ENCODE data around the gene CCDC175. TPM values are rescaled to one million over a fixed set of nuclear protein-coding genes. Genes with fewer than 3 reads are reported as not detected.
A peak's percentile ranks its signal among the peaks of the same experiment; 100 is the strongest.

The CCDC175 gene
- total RNA-seq = not detected

DNA sequence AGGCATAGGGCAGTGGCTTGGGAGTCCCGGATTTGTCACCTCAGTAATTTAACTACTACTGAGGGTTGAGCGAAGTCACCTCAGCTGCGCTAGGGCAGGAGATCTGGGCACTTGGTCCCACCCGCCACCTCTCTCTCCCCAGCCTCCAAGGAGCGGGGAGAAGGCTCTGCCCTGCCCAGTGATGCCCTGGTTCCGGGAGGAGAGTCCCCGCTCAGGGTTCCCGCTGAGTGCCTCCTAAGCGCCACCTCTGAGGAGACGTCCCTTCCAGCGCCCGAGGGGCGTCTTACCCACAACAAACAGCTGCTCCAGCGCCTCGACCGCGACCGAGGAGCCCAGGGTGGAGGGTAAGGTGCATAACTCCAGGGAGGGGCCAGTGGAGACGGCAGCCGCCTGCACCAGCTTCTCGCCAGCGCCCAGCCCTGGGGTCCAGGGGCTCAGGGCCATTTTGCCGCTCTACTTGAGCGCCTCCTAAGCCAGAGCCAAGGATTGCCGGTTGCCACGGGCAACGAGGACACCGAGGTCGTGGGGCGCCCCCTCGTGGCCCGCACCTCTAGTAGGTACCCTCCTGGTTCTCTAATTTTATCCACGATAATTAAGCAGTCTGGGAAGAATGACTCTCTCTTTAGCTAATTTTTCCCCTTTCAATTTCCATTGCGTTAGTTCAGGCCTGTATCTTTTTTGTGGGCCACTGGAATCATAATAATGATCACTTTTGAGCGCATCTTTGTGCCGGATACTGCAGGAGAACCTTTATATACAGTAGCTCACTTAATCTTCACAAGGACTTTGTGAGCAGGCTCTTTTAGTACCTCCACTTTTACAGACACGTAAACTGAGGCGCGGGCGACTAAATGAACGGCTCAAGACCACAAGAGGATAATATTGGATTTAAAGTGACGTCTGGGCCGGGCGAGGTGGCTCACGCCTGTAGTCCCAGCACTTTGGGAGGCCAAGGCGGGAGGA, at the start of gene CCDC175:
TSS of gene CCDC175 (minus strand) at position 481 of the 963 bp plus-strand sequence. CDS start at position 444, 37 bp downstream.
- ATAC-seq (peak; percentile 91), DNase-seq (ENCODE audit: low spot score) (peak; percentile 56)

DNA sequence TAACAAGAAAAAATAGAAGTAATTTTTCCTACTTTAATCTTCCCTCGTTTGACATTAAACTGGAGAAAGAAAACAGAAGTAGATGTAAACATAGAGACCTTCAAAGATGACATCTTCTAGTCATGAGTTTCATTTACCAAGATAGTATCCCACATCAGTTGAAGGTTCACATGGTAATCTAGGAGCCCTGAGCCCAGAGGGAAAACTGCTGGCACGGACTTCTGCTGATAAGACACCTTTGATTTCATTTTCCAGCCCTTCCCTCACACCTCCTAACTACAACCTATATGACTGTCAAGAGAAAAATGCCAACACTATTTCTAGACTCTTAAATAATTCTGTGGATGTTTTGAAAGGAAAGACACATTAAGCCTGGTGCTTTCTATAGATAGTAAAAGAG, 46.0 kb upstream of the CCDC175 start:
- no peak for ATAC-seq
- no peak for DNase-seq (ENCODE audit: low spot score)

DNA sequence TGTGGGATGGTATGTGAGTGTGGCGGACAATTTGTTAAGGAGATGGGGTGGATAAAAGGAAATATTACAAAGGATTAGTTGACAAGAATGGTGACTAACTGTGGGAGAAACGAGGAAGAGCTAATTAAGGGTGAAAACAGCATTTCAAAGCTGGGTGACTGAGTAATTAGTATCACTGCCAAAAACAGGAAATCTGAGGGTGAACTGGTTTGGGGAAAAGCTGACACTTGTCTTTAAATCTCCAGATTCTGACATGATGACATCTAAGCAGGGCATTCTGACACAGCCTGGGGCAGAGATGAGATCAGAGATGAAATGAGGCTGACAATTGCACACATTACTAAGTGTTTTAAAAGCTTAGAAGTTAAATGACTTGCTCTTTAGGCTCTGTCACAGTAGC, 42.4 kb upstream of the CCDC175 start:
- ATAC-seq (no peak), DNase-seq (ENCODE audit: low spot score) (no peak)

DNA sequence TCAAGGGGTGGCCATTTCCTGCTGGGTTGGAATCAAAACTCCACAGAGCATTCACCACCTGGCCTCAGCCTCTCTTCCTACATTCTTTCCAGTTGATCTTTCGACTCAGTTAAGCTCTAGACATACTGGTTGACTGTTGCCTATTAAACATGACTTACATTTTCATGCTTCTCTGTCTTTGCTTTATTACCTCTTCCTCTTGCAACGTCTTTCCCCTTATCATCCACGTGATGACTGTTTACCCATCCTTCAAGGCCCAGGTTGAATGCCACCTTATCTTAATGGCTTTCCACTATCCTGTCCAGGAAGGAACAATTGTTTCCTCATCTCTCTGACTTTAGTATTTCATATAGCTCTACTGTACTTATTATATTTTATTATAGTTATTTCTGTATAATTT, 24.4 kb upstream of the CCDC175 start:
- no peak for ATAC-seq
- no peak for DNase-seq (ENCODE audit: low spot score)

DNA sequence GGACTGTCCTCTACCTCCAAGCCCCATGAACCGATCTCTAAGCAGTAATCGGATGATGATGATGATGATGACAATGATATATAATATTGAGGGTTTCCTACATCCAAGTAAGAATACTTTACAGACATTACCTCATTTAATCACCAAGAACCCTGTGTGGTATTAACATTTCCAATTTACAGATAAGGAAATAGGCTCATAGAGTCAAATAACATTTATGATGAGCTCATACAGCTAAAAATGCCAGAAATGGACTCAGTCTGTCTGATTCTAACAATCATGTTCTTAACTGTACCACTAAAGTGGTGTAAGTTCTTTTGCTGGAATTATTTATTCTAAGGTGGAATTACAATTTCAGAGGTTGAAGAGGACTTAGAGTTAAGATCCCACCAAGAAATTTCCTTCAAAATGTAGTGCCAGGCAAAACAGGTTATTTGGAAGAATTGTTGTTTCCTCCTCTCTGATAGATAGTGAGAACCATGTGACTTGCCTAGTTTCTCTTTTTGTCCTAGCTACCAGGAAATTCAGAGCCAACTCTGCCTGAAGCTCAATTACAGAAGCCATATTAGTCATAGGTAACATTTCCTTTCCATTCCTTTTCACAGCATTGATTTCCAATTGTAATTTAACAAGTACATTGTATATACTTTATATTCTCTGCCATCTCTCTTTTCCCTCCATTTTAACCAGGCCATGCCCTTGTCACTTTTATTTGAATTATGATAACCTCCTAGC, 23.8 kb upstream of the CCDC175 start:
- DNase-seq (ENCODE audit: low spot score) = no peak
- no peak for ATAC-seq

DNA sequence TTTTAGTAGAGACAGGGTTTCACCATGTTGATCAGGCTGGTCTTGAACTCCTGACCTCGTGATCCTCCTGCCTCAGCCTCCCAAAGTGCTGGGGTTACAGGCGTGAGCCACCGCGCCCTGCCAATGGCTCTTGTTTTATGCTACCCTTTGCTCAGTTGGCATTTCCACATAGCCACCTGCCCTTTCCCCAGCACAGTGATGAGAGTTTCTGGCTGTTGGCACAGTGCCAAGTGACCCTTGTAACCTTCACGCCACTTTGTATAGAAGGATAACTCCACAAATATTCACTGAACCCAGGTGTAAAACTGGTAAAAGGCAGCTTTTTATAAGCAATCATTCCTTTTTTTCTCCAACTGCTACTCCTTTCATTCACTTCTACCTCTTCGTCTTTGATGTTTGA, 18.5 kb upstream of the CCDC175 start:
- DNase-seq (ENCODE audit: low spot score) (peak; percentile 51), ATAC-seq (peak; percentile 69)

DNA sequence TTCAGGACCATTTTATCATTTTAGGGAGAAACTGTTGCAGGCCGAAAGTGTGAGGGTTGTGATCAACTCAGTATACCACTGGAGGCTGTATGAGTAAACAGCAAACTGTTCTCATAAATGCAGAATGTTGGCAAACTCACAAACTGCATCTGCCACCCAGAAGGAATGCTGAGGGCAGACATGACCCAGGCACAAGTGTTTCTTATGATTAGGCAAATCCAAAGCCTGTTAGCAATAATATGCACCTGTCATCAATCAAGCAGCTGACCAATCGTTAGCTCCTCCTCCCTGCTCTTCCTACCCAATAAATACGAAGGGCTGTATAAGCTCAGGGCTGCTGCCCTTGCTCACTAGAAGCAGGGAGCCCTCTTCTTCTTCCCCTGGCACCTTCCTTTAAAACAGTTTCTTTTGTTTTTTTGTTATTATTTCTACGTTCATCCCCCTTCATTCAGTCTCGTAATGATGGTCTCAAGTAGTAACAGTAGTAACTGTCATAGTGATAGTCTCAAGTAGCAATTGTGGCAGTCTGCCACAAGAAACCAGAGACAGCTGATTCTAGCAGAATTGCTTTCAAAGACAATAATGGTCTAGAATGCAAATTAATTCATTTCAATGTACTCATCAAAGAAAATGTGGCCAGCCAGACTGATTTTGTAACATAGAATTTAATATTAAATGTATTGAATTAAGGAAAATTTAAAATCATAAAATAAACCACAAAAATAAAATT, 15.2 kb upstream of the CCDC175 start:
- DNase-seq (ENCODE audit: low spot score) (no peak), ATAC-seq (no peak)

DNA sequence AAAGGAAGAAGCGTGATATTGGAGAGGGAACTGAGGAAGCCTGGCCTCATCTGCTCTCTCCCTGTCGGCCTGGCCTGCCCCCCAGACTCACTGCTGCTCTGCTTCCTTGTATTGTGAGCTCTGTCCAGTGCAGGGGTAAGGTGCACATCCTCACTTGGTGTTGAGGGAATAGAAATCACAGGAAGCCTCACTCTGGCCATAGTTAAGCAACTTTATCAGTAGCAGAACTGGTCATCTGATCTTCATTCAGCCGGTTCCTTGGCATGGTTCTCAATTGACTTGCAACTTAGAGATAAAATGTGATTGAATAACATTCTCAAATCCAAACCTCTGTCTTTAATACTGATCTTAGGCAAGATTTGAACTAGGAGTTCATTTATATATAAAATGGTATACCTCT, 11.5 kb upstream of the CCDC175 start:
- DNase-seq (ENCODE audit: low spot score) (no peak), ATAC-seq (no peak)

DNA sequence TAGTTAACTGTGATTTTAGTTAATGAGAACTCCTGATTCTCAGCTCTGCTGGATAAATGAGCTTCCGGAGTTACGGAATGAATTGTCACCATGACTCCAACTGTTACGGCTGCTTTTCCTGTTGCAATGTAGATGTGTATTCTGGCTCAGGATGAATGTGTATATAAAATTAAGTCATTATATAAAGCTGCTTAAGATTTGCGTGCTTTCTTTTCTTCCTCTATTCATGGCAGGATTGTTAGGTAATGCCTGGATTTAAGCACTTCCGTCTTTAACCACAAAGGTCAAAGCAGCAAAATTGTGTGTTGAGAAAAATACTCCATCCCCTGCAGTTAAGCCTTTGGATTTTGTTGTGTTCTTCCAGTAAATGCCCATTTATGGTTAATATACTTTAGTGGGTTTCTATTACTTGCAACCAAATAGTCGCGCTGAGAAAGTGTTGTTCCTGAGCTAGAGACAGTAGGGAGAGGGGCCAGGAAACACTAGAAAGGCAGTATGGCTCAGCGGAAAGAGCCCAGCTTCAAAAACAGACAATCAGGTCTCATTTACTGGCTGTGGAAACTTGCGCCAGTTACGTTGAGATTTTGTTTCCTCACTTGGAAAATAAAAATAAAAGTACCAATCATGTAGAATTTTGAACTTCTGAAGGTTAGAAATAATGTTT, 9.4 kb upstream of the CCDC175 start:
- ATAC-seq (no peak), DNase-seq (ENCODE audit: low spot score) (no peak)

DNA sequence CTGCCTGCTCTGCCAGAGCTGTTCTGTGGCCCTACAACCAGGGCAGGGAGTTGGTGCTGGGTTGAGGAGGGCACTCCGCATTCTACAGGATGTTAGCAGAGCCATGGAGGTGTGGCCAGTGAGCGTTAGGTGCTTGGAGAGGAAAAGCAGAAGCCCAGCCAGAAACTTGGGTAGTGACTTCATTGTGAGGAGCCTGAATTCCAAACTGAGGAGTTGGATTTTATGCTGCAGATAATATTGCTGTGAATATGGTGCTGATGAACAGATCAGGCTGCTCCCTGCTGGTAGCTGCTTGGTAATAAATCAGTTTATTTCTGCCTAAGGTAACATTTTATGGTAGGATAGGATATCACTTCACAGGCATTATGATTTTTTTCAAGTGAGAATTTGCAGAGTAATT, 7.1 kb upstream of the CCDC175 start:
- no peak for DNase-seq (ENCODE audit: low spot score)
- ATAC-seq = no peak

DNA sequence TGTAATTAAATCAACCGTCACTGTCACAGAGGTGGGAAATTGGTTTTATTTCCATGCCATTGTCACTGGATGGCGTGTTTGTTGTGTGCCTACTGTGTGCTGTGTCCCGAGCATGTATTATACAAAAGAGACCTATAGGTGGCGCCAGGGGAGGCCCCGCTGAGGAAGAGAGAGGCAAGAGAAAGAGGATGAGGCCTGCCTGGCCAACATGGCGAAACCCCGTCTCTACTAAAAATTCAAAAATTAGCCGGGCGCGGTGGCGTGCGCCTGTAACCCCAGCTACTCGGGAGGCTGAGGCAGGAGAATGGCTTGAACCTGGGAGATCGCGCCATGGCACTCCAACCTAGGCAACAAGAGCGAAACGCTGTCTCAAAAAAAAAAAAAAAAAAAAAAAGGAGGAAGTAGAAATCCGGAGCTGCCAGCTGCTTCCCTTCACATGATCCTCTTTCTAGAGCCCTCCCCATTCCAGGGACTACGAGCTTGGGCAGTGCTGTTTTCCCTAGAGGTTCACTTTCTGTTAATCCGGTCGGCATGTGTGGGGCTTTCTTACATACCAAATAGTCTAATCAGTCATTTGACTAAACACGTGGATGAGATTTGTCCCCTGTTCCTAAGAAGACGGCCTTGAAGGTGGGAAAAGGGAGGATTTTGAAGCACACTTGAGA, 6.4 kb upstream of the CCDC175 start:
- no peak for ATAC-seq

DNA sequence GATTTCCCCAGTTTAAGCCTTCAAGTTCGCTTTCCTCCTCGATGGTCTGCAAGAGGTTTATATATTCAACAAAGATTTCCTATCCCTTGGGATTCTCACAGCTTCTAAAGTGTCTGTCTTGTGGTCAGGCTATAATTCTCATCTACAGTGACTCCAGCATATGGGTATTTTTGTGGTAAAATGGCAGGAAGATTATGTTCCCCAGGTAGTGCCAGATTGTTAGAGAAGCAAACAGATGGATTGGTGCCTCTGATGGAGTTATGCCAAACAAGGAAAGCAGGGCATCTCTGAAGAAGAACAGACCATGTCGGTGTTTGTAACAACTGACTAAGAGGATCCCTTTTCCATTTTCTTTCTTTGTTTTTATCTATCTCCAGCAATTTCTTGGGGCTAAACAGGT, 5.5 kb upstream of the CCDC175 start:
- DNase-seq (ENCODE audit: low spot score) = no peak
- ATAC-seq = no peak

More for the DNA sequence above, 6.4 kb upstream of the CCDC175 start:
- no peak for DNase-seq (ENCODE audit: low spot score)

DNA sequence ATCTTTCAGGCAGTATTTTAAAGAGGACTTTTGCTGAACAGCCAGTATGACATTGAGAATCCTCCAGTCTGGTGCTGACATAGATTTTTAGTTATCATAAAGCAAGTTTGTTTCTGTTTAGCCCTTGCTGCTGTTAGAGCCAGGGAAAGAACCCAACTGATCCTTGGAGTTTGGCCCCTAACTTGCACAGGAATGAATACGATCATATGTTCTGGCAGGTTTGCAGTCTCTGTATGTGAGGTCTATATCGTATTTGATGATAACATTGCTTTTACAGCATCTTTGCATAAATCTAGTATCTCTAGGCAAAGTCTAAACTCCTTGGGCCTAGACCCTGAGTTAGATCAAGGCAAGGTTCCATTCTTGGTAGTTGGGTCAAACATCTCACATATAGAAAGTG, 4.3 kb upstream of the CCDC175 start:
- ATAC-seq = no peak
- no peak for DNase-seq (ENCODE audit: low spot score)

DNA sequence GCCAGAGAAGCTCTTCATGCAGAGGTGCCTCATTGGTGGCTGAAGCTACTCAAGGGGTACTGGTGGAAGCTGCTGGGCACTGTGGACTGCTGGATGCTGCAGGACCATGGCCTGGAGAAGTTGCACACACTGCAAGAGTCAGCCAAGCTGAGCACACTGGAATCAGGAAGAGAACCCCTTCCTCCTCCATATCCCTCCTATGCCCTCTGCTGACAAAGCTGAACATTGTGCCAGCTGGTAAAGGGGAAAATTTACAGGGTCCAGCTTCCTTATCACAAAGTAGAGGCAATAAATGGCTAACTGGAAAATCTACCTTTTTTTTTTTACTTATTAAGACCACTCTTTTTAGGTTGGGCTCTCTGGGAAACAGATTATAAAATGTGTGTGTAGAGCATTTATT, 6.5 kb downstream of the CCDC175 start:
- no peak for DNase-seq (ENCODE audit: low spot score)
- ATAC-seq = no peak

DNA sequence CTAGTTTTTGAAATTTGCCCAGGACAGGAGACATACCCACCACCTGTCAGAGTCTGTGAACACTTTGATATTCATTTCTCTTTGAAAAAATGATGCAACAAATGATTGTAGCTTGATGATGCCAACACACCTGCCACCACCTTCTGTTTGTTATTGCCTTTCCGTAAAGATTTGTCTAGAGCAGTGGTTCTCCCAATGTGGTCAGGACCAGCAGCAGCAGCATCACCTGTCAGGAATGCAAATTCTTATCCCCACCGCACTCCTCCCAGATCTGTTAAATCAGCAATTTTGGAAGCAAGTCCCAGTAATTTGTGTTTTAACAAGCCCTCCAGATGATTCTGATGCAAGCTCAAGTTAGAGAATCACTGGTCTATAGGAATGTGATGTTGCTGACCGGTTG, 9.9 kb downstream of the CCDC175 start:
- ATAC-seq = no peak
- DNase-seq (ENCODE audit: low spot score) = no peak

DNA sequence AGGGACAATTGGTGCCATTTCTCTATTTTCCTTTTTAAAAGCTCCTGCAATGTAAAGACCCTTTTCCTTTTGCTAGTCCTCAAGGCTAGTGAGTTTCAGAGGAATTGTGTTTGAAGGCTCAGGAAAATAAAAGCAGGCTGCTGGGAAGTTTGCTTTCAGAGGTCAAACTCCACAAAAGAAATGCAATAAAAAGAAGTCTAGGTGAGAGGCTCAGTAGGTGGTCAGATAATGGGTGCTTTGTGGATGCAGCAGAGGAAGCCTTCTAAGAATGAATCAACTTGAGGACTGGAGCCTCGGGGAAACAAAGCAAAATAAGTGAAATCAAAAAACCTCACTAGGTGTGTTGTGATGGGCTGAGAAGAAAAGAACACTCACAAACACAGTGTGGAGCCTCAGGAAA, 10.3 kb downstream of the CCDC175 start:
- DNase-seq (ENCODE audit: low spot score) (no peak), ATAC-seq (no peak)

DNA sequence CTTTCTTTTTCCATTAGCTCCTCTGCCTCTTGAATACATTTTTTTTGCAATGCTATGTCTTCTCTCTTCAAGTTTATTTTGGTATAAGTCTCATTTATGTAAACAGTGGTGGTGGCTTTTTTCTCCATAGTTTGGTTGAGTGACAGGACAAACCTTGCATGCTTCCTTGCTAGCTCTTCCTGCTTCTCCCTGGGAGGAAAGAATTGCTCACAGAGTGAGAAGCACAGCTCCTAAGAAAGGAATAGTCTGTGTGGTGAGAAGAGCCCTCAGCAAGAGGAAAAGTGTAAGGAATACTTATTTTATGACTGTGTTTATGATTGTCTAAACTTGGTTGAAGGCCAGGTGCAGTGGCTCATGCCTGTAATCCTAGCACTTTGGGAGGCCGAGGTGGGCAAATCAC, 11.5 kb downstream of the CCDC175 start:
- ATAC-seq (no peak), DNase-seq (ENCODE audit: low spot score) (no peak)

DNA sequence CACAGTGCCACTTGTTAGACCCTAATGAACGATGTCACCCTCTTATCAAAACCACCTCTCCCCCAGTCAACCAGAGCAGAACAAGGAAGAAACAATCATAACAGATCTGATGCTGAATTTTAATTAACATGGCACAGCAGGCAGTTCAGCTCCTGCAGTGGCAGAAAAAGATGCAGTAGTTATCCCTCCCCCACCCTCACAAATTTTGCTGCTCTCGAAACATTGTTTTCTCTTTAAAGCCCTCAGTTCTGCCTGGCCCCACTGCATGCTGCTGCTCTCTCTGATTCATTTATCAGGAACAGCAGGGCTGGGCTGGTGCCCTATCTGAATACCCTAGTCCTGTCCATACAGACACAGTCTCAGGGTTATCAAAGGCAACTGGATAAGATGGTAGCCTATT, 12.2 kb downstream of the CCDC175 start:
- ATAC-seq (no peak), DNase-seq (ENCODE audit: low spot score) (no peak)

DNA sequence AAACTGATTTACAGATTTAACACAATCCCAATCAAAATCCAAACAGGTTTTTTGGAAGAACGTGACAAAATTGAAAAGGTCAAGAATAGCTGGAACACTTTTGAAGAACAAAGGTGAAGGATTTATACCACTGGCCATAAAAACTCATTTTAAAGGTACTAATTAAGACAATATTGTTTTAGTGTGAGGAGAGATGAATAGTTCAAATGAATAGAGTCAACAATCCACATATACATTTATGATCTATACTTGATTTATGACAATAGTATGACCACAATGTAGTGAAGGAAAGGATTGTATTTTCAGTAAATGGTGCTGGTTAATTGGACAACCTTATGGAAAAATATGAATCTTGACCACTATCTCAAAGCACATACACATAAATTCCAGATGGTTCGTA, 29.3 kb downstream of the CCDC175 start:
- no peak for DNase-seq (ENCODE audit: low spot score)
- ATAC-seq = no peak

DNA sequence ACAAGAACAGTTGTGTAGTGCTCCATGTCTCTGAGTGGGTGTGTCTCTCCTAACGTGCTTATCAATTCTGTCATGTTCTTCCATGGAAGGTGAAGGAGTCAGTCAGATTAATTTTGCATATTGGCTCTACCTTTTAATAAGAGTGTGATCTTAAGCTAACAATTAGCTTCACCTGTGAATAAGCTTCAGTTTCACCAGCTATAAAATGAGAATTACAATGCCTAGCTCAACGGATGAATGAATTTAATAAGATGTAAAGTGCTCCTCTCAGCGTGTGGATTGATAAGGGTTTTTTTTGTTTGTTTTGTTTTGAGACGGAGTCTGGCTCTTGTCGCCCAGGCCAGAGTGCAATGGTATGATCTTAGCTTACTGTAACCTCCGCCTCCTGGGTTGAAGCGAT, 32.7 kb downstream of the CCDC175 start:
- ATAC-seq = no peak
- DNase-seq (ENCODE audit: low spot score) = no peak

Data from left lobe of liver (tissue), 2 donors.